Progenitor cell of endocrine pancreas (in vitro differentiated cells): Measurements from ENCODE around the gene CCDC116. TPM values are rescaled to one million over a fixed set of nuclear protein-coding genes. Genes with fewer than 3 reads are reported as not detected.

Source experiments
- DNase-seq: peaks from one replicate; pipeline ENCODE4 v3.0.0; 2021; ENCODE audit warnings: low spot score; ENCODE audit not compliant: unreplicated experiment
- H3K27ac Mint-ChIP-seq: 2 replicates; pipeline ENCODE4 v1.8.0; 2021; ENCODE audit warnings: mild to moderate bottlenecking, moderate library complexity, mixed read lengths
- H3K27me3 Mint-ChIP-seq: 2 replicates; pipeline ENCODE4 v1.8.0; 2021; ENCODE audit warnings: mixed read lengths
- H3K36me3 Mint-ChIP-seq: 2 replicates; pipeline ENCODE4 v1.8.0; 2022; ENCODE audit warnings: mixed read lengths; ENCODE audit not compliant: insufficient read depth
- H3K4me1 Mint-ChIP-seq: 2 replicates; pipeline ENCODE4 v1.8.0; 2021; ENCODE audit warnings: low read depth, mixed read lengths
- H3K4me3 Mint-ChIP-seq: 2 replicates; pipeline ENCODE4 v1.8.0; 2021; ENCODE audit warnings: low read depth, mild to moderate bottlenecking, moderate library complexity, mixed read lengths
- H3K9me3 Mint-ChIP-seq: 2 replicates; pipeline ENCODE4 v1.8.0; 2021; ENCODE audit warnings: low read depth, mixed read lengths
- total RNA-seq: library from RNA; stranded (reverse); gene quantifications from 2 replicates; pipeline ENCODE4 v1.2.1, GENCODE V29; 2021
- TF ChIP-seq, protein P1 (sequence below): fragments of 200-600 bp; sonication (generic); IDR thresholded peaks from one replicate; pipeline ENCODE4 v1.5.0; 2021; ENCODE audit warnings: antibody characterized with exemption, mild to moderate bottlenecking; ENCODE audit not compliant: unreplicated experiment

The CCDC116 gene
- total RNA-seq, 1 donor from 2014 or later = 1.3 TPM

DNA sequence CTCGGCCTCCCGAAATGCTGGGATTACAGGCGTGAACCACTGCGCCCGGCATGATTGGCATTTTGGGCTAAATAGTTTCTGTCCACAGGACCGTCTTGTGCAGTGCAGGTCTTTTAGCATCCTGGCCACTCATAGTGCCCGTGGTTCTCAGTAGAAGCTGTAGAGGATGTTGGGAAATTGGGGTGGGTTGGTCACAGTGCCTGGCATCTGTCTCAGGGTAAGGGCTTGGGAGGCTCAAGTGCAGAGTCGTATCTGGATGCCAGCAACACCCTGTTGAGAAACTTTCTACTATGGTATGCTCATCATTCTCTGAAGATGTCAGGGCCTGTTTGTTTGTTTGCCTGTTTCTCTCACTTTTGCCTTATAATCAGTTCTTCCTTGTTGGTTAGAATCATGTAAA, 43.2 kb upstream of the CCDC116 start:
- Mint-ChIP-seq H3K4me1 (no peaks in the 10 kb centered on the region), H3K4me3 (no peak overlapping the region), H3K27me3 (no peaks in the 10 kb centered on the region), H3K27ac (peak overlapping the region; percentile 63), H3K9me3 (no peaks in the 10 kb centered on the region), H3K36me3 (peaks cover 13% of the 10 kb centered on the region)
- no peak for DNase-seq
- TF ChIP-seq, protein P1, sequence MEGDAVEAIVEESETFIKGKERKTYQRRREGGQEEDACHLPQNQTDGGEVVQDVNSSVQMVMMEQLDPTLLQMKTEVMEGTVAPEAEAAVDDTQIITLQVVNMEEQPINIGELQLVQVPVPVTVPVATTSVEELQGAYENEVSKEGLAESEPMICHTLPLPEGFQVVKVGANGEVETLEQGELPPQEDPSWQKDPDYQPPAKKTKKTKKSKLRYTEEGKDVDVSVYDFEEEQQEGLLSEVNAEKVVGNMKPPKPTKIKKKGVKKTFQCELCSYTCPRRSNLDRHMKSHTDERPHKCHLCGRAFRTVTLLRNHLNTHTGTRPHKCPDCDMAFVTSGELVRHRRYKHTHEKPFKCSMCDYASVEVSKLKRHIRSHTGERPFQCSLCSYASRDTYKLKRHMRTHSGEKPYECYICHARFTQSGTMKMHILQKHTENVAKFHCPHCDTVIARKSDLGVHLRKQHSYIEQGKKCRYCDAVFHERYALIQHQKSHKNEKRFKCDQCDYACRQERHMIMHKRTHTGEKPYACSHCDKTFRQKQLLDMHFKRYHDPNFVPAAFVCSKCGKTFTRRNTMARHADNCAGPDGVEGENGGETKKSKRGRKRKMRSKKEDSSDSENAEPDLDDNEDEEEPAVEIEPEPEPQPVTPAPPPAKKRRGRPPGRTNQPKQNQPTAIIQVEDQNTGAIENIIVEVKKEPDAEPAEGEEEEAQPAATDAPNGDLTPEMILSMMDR = no peak

DNA sequence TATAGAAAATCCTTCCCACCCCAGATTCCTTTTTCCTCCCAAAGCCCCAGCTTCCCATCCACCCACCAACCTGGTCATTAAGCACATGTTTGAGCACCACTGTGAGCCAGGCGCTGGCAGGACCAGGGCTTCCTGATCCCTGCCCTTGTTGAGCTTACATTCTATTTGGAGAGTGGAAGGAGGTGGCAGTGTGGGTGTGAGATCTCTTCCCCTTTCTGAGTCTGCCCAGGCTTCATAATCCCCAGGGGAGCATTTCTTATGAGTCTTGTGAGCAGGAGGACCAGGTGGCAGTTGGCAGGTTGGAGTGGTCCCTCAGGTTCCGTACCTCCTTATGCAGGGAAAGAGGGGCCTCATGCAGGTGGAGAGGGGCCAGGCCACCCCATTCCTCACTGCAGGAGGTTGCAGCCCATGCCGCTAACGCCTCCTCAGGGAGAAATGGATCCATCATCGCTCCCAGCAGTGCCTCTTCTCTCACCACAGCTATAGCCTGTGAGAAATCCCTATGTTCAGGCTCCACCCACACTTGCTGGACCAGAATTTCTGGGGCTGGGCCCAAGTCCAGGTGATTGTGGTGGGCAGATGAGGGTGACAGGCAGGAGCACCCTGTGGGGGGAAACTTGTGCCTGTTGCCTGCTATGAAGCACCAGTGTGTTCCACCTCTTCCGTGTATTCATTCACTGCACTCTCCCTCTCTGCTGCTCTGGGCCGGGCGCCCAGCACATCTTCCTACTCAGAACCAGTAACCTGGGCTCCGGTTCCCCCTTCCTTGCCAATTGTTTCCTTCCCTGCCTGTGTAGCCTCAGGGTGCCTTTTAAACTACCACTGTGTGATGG, 41.5 kb upstream of the CCDC116 start:
- peaks cover 17% of the 10 kb centered on the region for H3K36me3 Mint-ChIP-seq
- no peak for DNase-seq
- peak overlapping the region; percentile 50 for H3K27ac Mint-ChIP-seq
- no peaks in the 10 kb centered on the region for H3K4me1 Mint-ChIP-seq
- H3K9me3 Mint-ChIP-seq = no peaks in the 10 kb centered on the region
- TF ChIP-seq, protein P1 = no peak
- H3K27me3 Mint-ChIP-seq = no peaks in the 10 kb centered on the region
- H3K4me3 Mint-ChIP-seq = no peak overlapping the region

DNA sequence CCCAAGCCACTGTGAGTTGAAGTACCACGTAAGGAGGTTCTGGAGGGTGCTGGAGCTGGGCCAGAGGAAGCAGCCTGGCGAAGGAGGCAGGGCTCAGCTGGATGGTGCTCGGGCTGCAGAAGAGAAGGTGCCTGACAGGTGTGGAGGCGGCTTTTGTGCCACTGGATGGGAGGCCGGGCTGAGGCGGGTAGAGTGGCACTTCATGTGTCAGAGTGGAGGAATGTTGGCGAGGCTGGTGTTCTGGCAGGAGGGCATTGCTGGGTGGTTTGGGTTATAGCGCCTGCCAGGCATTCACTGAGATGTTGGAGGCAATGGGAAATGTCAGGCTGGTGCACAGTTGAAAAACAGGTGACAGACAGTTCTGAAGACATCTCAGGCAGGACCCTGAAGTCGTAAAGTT, 40.9 kb upstream of the CCDC116 start:
- no peak overlapping the region for H3K4me3 Mint-ChIP-seq
- peaks cover 18% of the 10 kb centered on the region for H3K36me3 Mint-ChIP-seq
- peak overlapping the region; percentile 39 for H3K27ac Mint-ChIP-seq
- TF ChIP-seq, protein P1 = no peak
- DNase-seq = no peak
- no peaks in the 10 kb centered on the region for H3K27me3 Mint-ChIP-seq
- H3K9me3 Mint-ChIP-seq = no peaks in the 10 kb centered on the region
- H3K4me1 Mint-ChIP-seq = no peaks in the 10 kb centered on the region

DNA sequence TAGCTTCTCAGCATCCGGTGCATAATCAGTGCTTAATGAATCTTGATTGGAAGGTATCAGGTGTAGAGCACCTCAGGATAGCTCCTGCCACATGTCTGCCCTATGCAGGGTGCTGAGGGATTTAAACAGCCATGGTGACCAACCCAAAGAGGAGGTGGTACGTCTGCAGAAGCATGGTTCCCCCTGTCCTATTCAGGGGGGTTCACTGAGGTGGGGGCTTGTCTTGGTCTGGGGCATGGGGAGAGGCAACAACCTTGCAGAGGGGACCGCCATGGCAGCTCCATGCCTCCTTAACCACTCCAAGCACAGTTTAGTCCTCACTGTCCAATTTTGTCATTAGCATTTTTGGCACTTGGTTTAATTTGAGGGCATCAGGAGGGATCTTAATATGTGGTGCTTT, 40.1 kb upstream of the CCDC116 start:
- peaks cover 18% of the 10 kb centered on the region for H3K36me3 Mint-ChIP-seq
- TF ChIP-seq, protein P1 = no peak
- no peaks in the 10 kb centered on the region for H3K9me3 Mint-ChIP-seq
- no peak overlapping the region for H3K27ac Mint-ChIP-seq
- H3K4me1 Mint-ChIP-seq = no peaks in the 10 kb centered on the region
- no peak overlapping the region for H3K4me3 Mint-ChIP-seq
- no peak for DNase-seq
- H3K27me3 Mint-ChIP-seq = no peaks in the 10 kb centered on the region

DNA sequence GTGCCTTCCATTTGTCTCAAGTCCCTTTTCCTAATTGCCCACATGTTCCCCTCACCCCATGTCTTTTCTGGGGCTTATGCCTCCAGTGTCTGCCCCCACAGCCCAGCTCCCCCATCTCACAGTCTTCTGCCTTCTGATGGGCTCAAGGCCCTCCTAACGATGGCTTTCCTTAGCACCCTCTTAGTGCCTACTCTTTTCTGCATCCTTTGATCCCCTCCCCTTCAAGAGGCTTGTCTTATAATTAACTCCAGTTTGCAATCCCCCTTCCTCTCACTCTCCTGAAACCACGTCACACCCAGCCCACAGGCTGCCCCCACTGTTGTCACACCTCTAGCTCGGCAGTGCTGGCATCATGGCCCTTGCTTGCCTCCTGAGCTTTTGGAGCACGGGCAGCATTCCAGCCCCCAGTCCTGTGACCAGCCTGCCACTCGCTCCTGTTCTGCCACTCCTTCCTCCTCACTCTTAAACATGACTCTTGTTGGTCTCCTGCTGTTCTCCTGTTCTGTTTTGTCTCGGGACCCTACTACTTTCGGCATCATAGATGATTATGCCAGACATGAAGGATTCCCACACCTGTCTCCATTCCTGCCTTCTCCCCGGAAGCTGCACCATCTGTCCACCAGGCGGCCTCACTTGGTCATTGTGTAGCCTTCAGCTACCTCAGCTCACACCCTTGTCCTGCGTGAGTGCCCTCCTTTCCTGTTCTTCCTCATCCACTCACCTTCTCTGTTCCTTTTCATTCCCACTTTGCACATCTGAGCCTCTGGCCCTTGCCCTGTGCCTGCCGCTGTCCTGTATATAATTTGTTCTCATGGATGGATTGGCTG, 38.9 kb upstream of the CCDC116 start:
- TF ChIP-seq, protein P1 = peak; percentile 54

More for the DNA sequence above, 38.9 kb upstream of the CCDC116 start:
- no peak overlapping the region for H3K27ac Mint-ChIP-seq
- H3K4me1 Mint-ChIP-seq = peaks cover 3% of the 10 kb centered on the region
- H3K9me3 Mint-ChIP-seq = no peaks in the 10 kb centered on the region
- peaks cover 17% of the 10 kb centered on the region for H3K36me3 Mint-ChIP-seq
- no peak overlapping the region for H3K4me3 Mint-ChIP-seq
- H3K27me3 Mint-ChIP-seq = no peaks in the 10 kb centered on the region
- no peak for DNase-seq
